IPS-20b (cell line): ENCODE measurements around the gene TRPC4AP.

ENCODE experiments used
- H3K27ac ChIP-seq: one replicate; pipeline ENCODE4 v1.5.1; 2013; ENCODE audit warnings: low read length
- H3K27me3 ChIP-seq: 2 replicates; pipeline ENCODE4 v1.6.1; 2013; ENCODE audit warnings: mild to moderate bottlenecking, low read length, inconsistent platforms; ENCODE audit not compliant: insufficient read depth
- H3K36me3 ChIP-seq: 2 replicates; pipeline ENCODE4 v1.6.1; 2013; ENCODE audit warnings: low read depth, mild to moderate bottlenecking, inconsistent platforms, low read length, moderate library complexity; ENCODE audit not compliant: insufficient read depth
- H3K4me1 ChIP-seq: 2 replicates; pipeline ENCODE4 v1.6.1; 2013; ENCODE audit warnings: mild to moderate bottlenecking, control low read depth, inconsistent platforms, low read length, moderate library complexity; ENCODE audit not compliant: insufficient read depth
- H3K4me3 ChIP-seq: 2 replicates; pipeline ENCODE4 v1.5.1; 2013; ENCODE audit warnings: mild to moderate bottlenecking, low read length, inconsistent platforms
- H3K9ac ChIP-seq: 2 replicates; pipeline ENCODE4 v1.6.1; 2013; ENCODE audit warnings: low read depth, mild to moderate bottlenecking, inconsistent platforms, low read length, moderate library complexity
- H3K9me3 ChIP-seq: 2 replicates; pipeline ENCODE4 v1.6.1; 2013; ENCODE audit warnings: mild to moderate bottlenecking, low read depth, low read length, inconsistent platforms; ENCODE audit not compliant: insufficient read depth

TRPC4AP gene

GRCh38 chr20:34987288-34988190 lies 105.1 kb downstream of the TRPC4AP start:
- Histone ChIP-seq H3K36me3 (no peaks in the 10 kb centered on the region), H3K27me3 (peaks cover 37% of the 10 kb centered on the region), H3K4me1 (peaks cover 13% of the 10 kb centered on the region; the same call in 1 of the 2 replicates), H3K4me3 (no peak overlapping the region), H3K9ac (no peak overlapping the region), H3K27ac (no peak overlapping the region), H3K9me3 (no peaks in the 10 kb centered on the region)

GRCh38 chr20:34986311-34987287 lies 106.0 kb downstream of the TRPC4AP start:
- Histone ChIP-seq H3K4me3 (no peak overlapping the region), H3K9me3 (no peaks in the 10 kb centered on the region), H3K9ac (no peak overlapping the region), H3K4me1 (peaks cover 13% of the 10 kb centered on the region; the same call in 1 of the 2 replicates), H3K36me3 (no peaks in the 10 kb centered on the region), H3K27me3 (peaks cover 44% of the 10 kb centered on the region), H3K27ac (no peak overlapping the region)

- Histone ChIP-seq H3K9me3 (no peaks in the 10 kb centered on the region), H3K36me3 (no peaks in the 10 kb centered on the region), H3K4me3 (no peak overlapping the region), H3K27ac (no peak overlapping the region), H3K4me1 (peaks cover 17% of the 10 kb centered on the region; the same call in 1 of the 2 replicates), H3K9ac (no peak overlapping the region), H3K27me3 (peaks cover 44% of the 10 kb centered on the region)
Measured at GRCh38 chr20:34985461-34986310, 106.9 kb downstream of the TRPC4AP start.

- Histone ChIP-seq H3K9me3 (no peaks in the 10 kb centered on the region), H3K36me3 (no peaks in the 10 kb centered on the region)
Measured at GRCh38 chr20:34984756-34985261, 107.8 kb downstream of the TRPC4AP start.

GRCh38 chr20:34983995-34984735 lies 108.4 kb downstream of the TRPC4AP start:
- Histone ChIP-seq H3K4me1 (peaks cover 17% of the 10 kb centered on the region; the same call in 1 of the 2 replicates), H3K9me3 (no peaks in the 10 kb centered on the region), H3K4me3 (peak overlapping the region; percentile 43), H3K36me3 (no peaks in the 10 kb centered on the region), H3K9ac (no peak overlapping the region), H3K27me3 (peaks cover 44% of the 10 kb centered on the region), H3K27ac (no peak overlapping the region)

More at GRCh38 chr20:34984756-34985261, 107.8 kb downstream of the TRPC4AP start:
- no peak overlapping the region for H3K27ac ChIP-seq
- no peak overlapping the region for H3K9ac ChIP-seq
- H3K4me1 ChIP-seq: peaks cover 17% of the 10 kb centered on the region; the same call in 1 of the 2 replicates
- no peak overlapping the region for H3K4me3 ChIP-seq
- peaks cover 44% of the 10 kb centered on the region for H3K27me3 ChIP-seq

GRCh38 chr20:34983089-34983820 lies 109.4 kb downstream of the TRPC4AP start:
- Histone ChIP-seq H3K27me3 (peaks cover 44% of the 10 kb centered on the region), H3K4me1 (peaks cover 17% of the 10 kb centered on the region; the same call in 1 of the 2 replicates), H3K4me3 (peak overlapping the region; percentile 43), H3K27ac (no peak overlapping the region), H3K9ac (no peak overlapping the region), H3K9me3 (no peaks in the 10 kb centered on the region), H3K36me3 (no peaks in the 10 kb centered on the region)

- Histone ChIP-seq H3K27me3 (peaks cover 44% of the 10 kb centered on the region), H3K4me3 (no peak overlapping the region), H3K36me3 (no peaks in the 10 kb centered on the region), H3K4me1 (peaks cover 17% of the 10 kb centered on the region; the same call in 1 of the 2 replicates), H3K9me3 (no peaks in the 10 kb centered on the region), H3K9ac (no peak overlapping the region), H3K27ac (no peak overlapping the region)
Measured at GRCh38 chr20:34982270-34983088, 110.1 kb downstream of the TRPC4AP start.

- no peaks in the 10 kb centered on the region for H3K36me3 ChIP-seq
- H3K4me3 ChIP-seq: no peak overlapping the region
- peaks cover 20% of the 10 kb centered on the region; the same call in 1 of the 2 replicates for H3K4me1 ChIP-seq
- H3K27me3 ChIP-seq: peaks cover 32% of the 10 kb centered on the region
- no peak overlapping the region for H3K9ac ChIP-seq
- no peaks in the 10 kb centered on the region for H3K9me3 ChIP-seq
- H3K27ac ChIP-seq: no peak overlapping the region
Measured at GRCh38 chr20:34980543-34981233, 111.9 kb downstream of the TRPC4AP start.
